Spleen (tissue), 11 donors: ENCODE data around the gene GARNL3. TPM values are rescaled to one million over a fixed set of nuclear protein-coding genes. Genes with fewer than 3 reads are reported as not detected.
A peak's percentile ranks its signal among the peaks of the same experiment; 100 is the strongest.

Experiments
- DNase-seq: peaks from one replicate; pipeline ENCODE4 v3.0.0-alpha.2; 2020
- H3K27ac ChIP-seq, 8 donors: fragments of 200-600 bp; sonication (generic) in 7 of 8; 1 replicate in 4 of 8; 2 replicates in 4 of 8; pipeline versions ENCODE4 v1.5.0 to v1.8.0; 2016 to 2021; ENCODE audit warnings: inconsistent platforms in 4 of 8, mild to moderate bottlenecking in 4 of 8, moderate library complexity in 1 of 8
- H3K27me3 ChIP-seq, 7 donors: fragments of 200-600 bp; sonication (generic) in 6 of 7; replicated peaks in 1 of 7; 1 replicate in 4 of 7; 2 replicates in 3 of 7; pipeline versions ENCODE4 v1.5.0 to v1.8.0; 2016 to 2021; ENCODE audit warnings: inconsistent platforms in 3 of 7, mild to moderate bottlenecking in 1 of 7
- H3K36me3 ChIP-seq, 6 donors: fragments of 200-600 bp; sonication (generic) in 5 of 6; 1 replicate in 4 of 6; 2 replicates in 2 of 6; pipeline versions ENCODE4 v1.5.0 to v1.8.0; 2016 to 2021; ENCODE audit warnings: inconsistent platforms in 2 of 6
- H3K4me1 ChIP-seq, 6 donors: fragments of 200-600 bp; sonication (generic) in 5 of 6; 1 replicate in 3 of 6; 2 replicates in 3 of 6; pipeline versions ENCODE4 v1.5.0 to v1.8.0; 2016 to 2021; ENCODE audit warnings: inconsistent platforms in 3 of 6
- H3K4me3 ChIP-seq, 8 donors: fragments of 200-600 bp; sonication (generic) in 7 of 8; 1 replicate in 4 of 8; 2 replicates in 4 of 8; pipeline versions ENCODE4 v1.5.0 to v1.8.0; 2016 to 2021; ENCODE audit warnings: inconsistent platforms in 4 of 8, mild to moderate bottlenecking in 4 of 8, moderate library complexity in 2 of 8
- H3K9me3 ChIP-seq, 8 donors: fragments of 200-600 bp; sonication (generic) in 7 of 8; 1 replicate in 4 of 8; 2 replicates in 4 of 8; pipeline versions ENCODE4 v1.5.0 to v1.8.0; 2016 to 2021; ENCODE audit warnings: inconsistent platforms in 4 of 8
- CTCF ChIP-seq, 11 experiments: fragments of 200-600 bp in 7 of 11; fragments of 450-650 bp in 4 of 11; sonication (generic) in 4 of 11; IDR thresholded peaks in 8 of 11; conservative IDR thresholded peaks in 3 of 11; 1 replicate in 7 of 11; 2 replicates in 4 of 11; pipeline versions ENCODE4 v1.4.0 to v1.8.0; 2016 to 2021; ENCODE audit warnings: antibody characterized with exemption in 11 of 11, inconsistent platforms in 4 of 11, mild to moderate bottlenecking in 1 of 11
- POLR2A ChIP-seq, 3 donors: fragments of 450-650 bp; IDR thresholded peaks; one replicate each; pipeline ENCODE4 v1.5.1; 2017; ENCODE audit warnings: antibody characterized with exemption in 3 of 3, mild to moderate bottlenecking in 1 of 3
- POLR2AphosphoS5 ChIP-seq, 3 donors: sonication (generic); formaldehyde crosslinking; IDR thresholded peaks; one replicate each; pipeline ENCODE4 v1.5.1; 2017; ENCODE audit warnings: antibody characterized with exemption in 3 of 3
- WGBS, 5 donors: extraction: QIAGEN DNeasy Blood & Tissue Kit in 3 of 5; methylation state at CpG; one replicate each; pipeline versions ENCODE4 v1.1.5 to v1.1.7; 2013 to 2018; 5-methylcytosine and 5-hydroxymethylcytosine counted together
- intact Hi-C: fragments of 100-400 bp; cut with DNase I; formaldehyde crosslinking; loops from one replicate; pipeline ENCODE4 v1.15.0; 2023; ENCODE audit warnings: low total_unique reads
- polyA plus RNA-seq, 3 donors: library from polyadenylated mRNA; stranded (reverse); fragments of 200-250 nt; gene quantifications; one replicate each; pipeline ENCODE4 v1.2.1, GENCODE V29; 2013
- total RNA-seq, 7 donors: library from RNA; depleted of rRNA in 3 of 7; stranded (reverse); fragments of >200 nt in 3 of 7; fragmentation: NEBNext Ultra II Directional in 4 of 7; extraction: Animal tissue kit (Norgen Biotek cat#: 25700) in 4 of 7; gene quantifications; one replicate each; pipeline versions ENCODE4 v1.1.0 to v1.2.1, GENCODE V29; 2016 to 2021
- donor health status: healthy with polysubstance abuse.
- donor health status: DM: no; HTN: no; CAD: no; lungs with moderate emphysema.
- donor health status: DM: no; HTN: no; CAD: no.
- donor health status: Bipolar disorder and iron deficiency.
- donor health status: healthy.
- donor health status: DM: no; HTN: no; CAD: no.
- donor health status: DM: yes; HTN: yes; CAD: no.

Gene GARNL3
- total and polyA plus RNA-seq, 10 donors = 2.1 to 14.7 (median 10.0) TPM

GRCh38 chr9:127309715-127310114 is 45.1 kb downstream of the GARNL3 start:
- no peaks in the 10 kb centered on the region for H3K9me3 ChIP-seq
- no peaks in the 10 kb centered on the region for H3K27me3 ChIP-seq
- no peak overlapping the region for H3K4me3 ChIP-seq
- intact Hi-C loops = no loop called here
- peaks cover 0 to 12% (median 0%) of the 10 kb centered on the region in 6 donors for H3K36me3 ChIP-seq
- peaks cover 0 to 11% (median 6%) of the 10 kb centered on the region in 6 donors for H3K4me1 ChIP-seq
- no peak for TF ChIP-seq POLR2A (IDR thresholded peaks at IDR 0.05)
- TF ChIP-seq POLR2AphosphoS5 (IDR thresholded peaks at IDR 0.05) = no peak
- TF ChIP-seq CTCF (IDR thresholded peaks at IDR 0.05 in 8 of 11, conservative IDR thresholded peaks at IDR 0.05 in 3 of 11) = no peak
- WGBS, 5 donors = 74 to 87% (median 83%) methylated on average over 4 of the region's 4 CpGs
- H3K27ac ChIP-seq = peak overlapping the region in 1 of 8 donors; percentile 36
- DNase-seq = no peak

- Histone ChIP-seq H3K36me3 (peaks cover 0 to 12% (median 0%) of the 10 kb centered on the region in 6 donors), H3K4me1 (peaks cover 0 to 11% (median 6%) of the 10 kb centered on the region in 6 donors), H3K4me3 (no peak overlapping the region), H3K27me3 (no peaks in the 10 kb centered on the region), H3K27ac (no peak overlapping the region), H3K9me3 (no peaks in the 10 kb centered on the region)
- TF ChIP-seq POLR2A (IDR thresholded peaks at IDR 0.05) = no peak
- TF ChIP-seq CTCF (IDR thresholded peaks at IDR 0.05 in 8 of 11, conservative IDR thresholded peaks at IDR 0.05 in 3 of 11) = peak in 7 of 11 experiments; percentile 28 to 48 (median 35)
- DNase-seq = no peak
- intact Hi-C loops = no loop called here
- WGBS, 5 donors = 62 to 73% (median 72%) methylated on average over 5 of the region's 5 CpGs
These were observed 46.7 kb downstream of the GARNL3 start for GRCh38 chr9:127311239-127311741.

GRCh38 chr9:127313042-127313560 is 48.5 kb downstream of the GARNL3 start:
- no peak for DNase-seq
- H3K27ac ChIP-seq = no peak overlapping the region
- H3K36me3 ChIP-seq = peaks cover 0 to 12% (median 0%) of the 10 kb centered on the region in 6 donors
- WGBS, 5 donors = 92 to 98% (median 95%) methylated on average over 7 of the region's 7 CpGs
- H3K4me1 ChIP-seq = peaks cover 0 to 11% (median 6%) of the 10 kb centered on the region in 6 donors
- intact Hi-C loops = no loop called here
- no peaks in the 10 kb centered on the region for H3K9me3 ChIP-seq
- no peaks in the 10 kb centered on the region for H3K27me3 ChIP-seq
- TF ChIP-seq POLR2AphosphoS5 (IDR thresholded peaks at IDR 0.05) (no peak), CTCF (IDR thresholded peaks at IDR 0.05 in 8 of 11, conservative IDR thresholded peaks at IDR 0.05 in 3 of 11) (no peak), POLR2A (IDR thresholded peaks at IDR 0.05) (no peak)
- no peak overlapping the region for H3K4me3 ChIP-seq

- Histone ChIP-seq H3K4me3 (no peak overlapping the region), H3K27me3 (no peaks in the 10 kb centered on the region), H3K9me3 (no peaks in the 10 kb centered on the region), H3K4me1 (peaks cover 0 to 7% (median 4%) of the 10 kb centered on the region in 6 donors), H3K36me3 (peaks cover 0 to 12% (median 0%) of the 10 kb centered on the region in 6 donors), H3K27ac (no peak overlapping the region)
- 90 to 96% (median 94%) methylated on average over 2 of the region's 2 CpGs for WGBS, 5 donors
- TF ChIP-seq CTCF (IDR thresholded peaks at IDR 0.05 in 8 of 11, conservative IDR thresholded peaks at IDR 0.05 in 3 of 11) (no peak), POLR2AphosphoS5 (IDR thresholded peaks at IDR 0.05) (no peak), POLR2A (IDR thresholded peaks at IDR 0.05) (no peak)
- DNase-seq = no peak
- intact Hi-C loops = no loop called here
These were observed 50.3 kb downstream of the GARNL3 start for GRCh38 chr9:127314911-127315310.
